Measurements from ENCODE around the gene PPP1R3E. TPM values are rescaled to one million over a fixed set of nuclear protein-coding genes. Genes with fewer than 3 reads are reported as not detected.

Gene PPP1R3E
- total and polyA plus RNA-seq, 2 of the 13 experiments (the other 11 are each of a cell fraction or from before 2014, with no cell fraction given), result 16.5 to 26.5 TPM

DNA sequence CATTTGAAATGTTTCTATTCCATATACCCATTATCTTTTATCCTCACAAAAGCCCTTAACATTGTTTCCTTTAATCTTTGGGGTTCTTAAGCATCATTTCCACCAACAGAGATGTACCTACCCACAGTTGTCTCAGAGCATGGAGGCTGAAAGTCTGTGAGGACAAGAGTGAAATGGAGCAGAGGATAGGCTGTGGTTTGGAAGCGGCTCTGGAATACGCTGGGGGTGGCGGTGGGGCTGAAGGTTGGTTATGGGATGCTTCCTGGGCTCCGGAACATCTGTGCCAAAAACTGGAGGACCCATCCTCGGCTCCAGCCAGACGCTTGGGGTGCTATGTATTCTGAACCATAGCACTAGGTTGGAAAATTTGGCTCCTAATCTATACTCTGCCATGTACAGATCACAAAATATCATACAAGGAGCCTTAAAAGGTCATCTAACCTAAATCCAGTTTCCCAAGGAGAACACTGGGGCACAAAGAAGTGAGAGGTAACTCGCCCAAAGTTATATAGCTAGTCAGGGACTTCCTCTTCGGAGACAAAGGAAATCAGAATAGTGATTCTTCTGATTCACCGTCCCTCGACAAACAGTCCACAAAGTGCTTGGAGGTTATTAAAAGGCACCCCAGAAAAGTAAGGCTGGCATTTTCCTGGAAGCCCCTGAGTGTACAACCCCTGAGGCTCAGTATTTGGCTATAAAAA is 2.5 kb downstream of the PPP1R3E start (continued):
- no peak for TF ChIP-seq HMGXB3 (CRISPR knock-in tag; IDR thresholded peaks at IDR 0.05; ENCODE audit: borderline replicate concordance)
- peak; percentile 7; the same call in 1 of the 2 replicates for TF ChIP-seq ZNF350 (CRISPR knock-in tag; IDR thresholded peaks at IDR 0.05; ENCODE audit: borderline replicate concordance, low read depth)
- TF ChIP-seq, protein P1, sequence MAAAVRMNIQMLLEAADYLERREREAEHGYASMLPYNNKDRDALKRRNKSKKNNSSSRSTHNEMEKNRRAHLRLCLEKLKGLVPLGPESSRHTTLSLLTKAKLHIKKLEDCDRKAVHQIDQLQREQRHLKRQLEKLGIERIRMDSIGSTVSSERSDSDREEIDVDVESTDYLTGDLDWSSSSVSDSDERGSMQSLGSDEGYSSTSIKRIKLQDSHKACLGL (CRISPR knock-in tag; IDR thresholded peaks at IDR 0.05), result no peak
- TF ChIP-seq FOXP4 (CRISPR knock-in tag; IDR thresholded peaks at IDR 0.05), result no peak
- no peak for TF ChIP-seq ZNF20 (CRISPR knock-in tag; IDR thresholded peaks at IDR 0.05)
- TF ChIP-seq SETDB1 (CRISPR knock-in tag; IDR thresholded peaks at IDR 0.05; ENCODE audit: borderline replicate concordance), result no peak
- no peak for TF ChIP-seq ZFP1 (CRISPR knock-in tag; IDR thresholded peaks at IDR 0.05)
- no peak for TF ChIP-seq ZBTB1 (CRISPR knock-in tag; IDR thresholded peaks at IDR 0.05; ENCODE audit: borderline replicate concordance)
- TF ChIP-seq RBM39 (IDR thresholded peaks at IDR 0.05; ENCODE audit: low read depth, low read length, poor library complexity, severe bottlenecking), result no peak
- TF ChIP-seq ZNF253 (CRISPR knock-in tag; IDR thresholded peaks at IDR 0.05; ENCODE audit: borderline replicate concordance), result no peak
- TF ChIP-seq MYNN (CRISPR knock-in tag; IDR thresholded peaks at IDR 0.05; ENCODE audit: low read depth), result no peak
- no peak for TF ChIP-seq ZNF317 (CRISPR knock-in tag; IDR thresholded peaks at IDR 0.05)
- TF ChIP-seq MTF1 (CRISPR knock-in tag; IDR thresholded peaks at IDR 0.05), result no peak
- TF ChIP-seq REL (CRISPR knock-in tag; conservative IDR thresholded peaks at IDR 0.05), result no peak
- no peak for TF ChIP-seq NFE2L2 (IDR thresholded peaks at IDR 0.05; ENCODE audit: low read length)
- TF ChIP-seq TBX2 (CRISPR knock-in tag; IDR thresholded peaks at IDR 0.05; ENCODE audit: borderline replicate concordance), result no peak; the same call in 1 of the 2 replicates
- TF ChIP-seq, protein P2, sequence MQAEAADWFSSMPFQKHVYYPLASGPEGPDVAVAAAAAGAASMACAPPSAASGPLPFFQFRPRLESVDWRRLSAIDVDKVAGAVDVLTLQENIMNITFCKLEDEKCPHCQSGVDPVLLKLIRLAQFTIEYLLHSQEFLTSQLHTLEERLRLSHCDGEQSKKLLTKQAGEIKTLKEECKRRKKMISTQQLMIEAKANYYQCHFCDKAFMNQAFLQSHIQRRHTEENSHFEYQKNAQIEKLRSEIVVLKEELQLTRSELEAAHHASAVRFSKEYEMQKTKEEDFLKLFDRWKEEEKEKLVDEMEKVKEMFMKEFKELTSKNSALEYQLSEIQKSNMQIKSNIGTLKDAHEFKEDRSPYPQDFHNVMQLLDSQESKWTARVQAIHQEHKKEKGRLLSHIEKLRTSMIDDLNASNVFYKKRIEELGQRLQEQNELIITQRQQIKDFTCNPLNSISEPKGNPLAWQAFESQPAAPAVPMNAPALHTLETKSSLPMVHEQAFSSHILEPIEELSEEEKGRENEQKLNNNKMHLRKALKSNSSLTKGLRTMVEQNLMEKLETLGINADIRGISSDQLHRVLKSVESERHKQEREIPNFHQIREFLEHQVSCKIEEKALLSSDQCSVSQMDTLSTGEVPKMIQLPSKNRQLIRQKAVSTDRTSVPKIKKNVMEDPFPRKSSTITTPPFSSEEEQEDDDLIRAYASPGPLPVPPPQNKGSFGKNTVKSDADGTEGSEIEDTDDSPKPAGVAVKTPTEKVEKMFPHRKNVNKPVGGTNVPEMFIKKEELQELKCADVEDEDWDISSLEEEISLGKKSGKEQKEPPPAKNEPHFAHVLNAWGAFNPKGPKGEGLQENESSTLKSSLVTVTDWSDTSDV (CRISPR knock-in tag; IDR thresholded peaks at IDR 0.05), result no peak
- TF ChIP-seq, protein P3, sequence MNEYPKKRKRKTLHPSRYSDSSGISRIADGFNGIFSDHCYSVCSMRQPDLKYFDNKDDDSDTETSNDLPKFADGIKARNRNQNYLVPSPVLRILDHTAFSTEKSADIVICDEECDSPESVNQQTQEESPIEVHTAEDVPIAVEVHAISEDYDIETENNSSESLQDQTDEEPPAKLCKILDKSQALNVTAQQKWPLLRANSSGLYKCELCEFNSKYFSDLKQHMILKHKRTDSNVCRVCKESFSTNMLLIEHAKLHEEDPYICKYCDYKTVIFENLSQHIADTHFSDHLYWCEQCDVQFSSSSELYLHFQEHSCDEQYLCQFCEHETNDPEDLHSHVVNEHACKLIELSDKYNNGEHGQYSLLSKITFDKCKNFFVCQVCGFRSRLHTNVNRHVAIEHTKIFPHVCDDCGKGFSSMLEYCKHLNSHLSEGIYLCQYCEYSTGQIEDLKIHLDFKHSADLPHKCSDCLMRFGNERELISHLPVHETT (CRISPR knock-in tag; conservative IDR thresholded peaks at IDR 0.05), result no peak
- no peak for TF ChIP-seq ZNF30 (CRISPR knock-in tag; IDR thresholded peaks at IDR 0.05)
